HUES6 (cell line): Measurements from ENCODE around the gene NEGR1.

Source experiments
- H3K27ac ChIP-seq: 2 replicates; pipeline ENCODE4 v1.7.0; 2013; ENCODE audit warnings: low read depth, mild to moderate bottlenecking, low read length, inconsistent platforms
- H3K27me3 ChIP-seq: 2 replicates; pipeline ENCODE4 v1.6.1; 2013; ENCODE audit warnings: low read length; ENCODE audit not compliant: control insufficient read depth, insufficient read depth
- H3K36me3 ChIP-seq: 2 replicates; pipeline ENCODE4 v1.6.1; 2013; ENCODE audit warnings: low read length; ENCODE audit not compliant: control insufficient read depth, insufficient read depth
- H3K4me1 ChIP-seq: 2 replicates; pipeline ENCODE4 v1.6.1; 2013; ENCODE audit warnings: low read length; ENCODE audit not compliant: control insufficient read depth, insufficient read depth
- H3K4me3 ChIP-seq: 2 replicates; pipeline ENCODE4 v1.5.1; 2013; ENCODE audit warnings: low read depth, low read length
- H3K9ac ChIP-seq: one replicate; pipeline ENCODE4 v1.6.1; 2013; ENCODE audit warnings: mild to moderate bottlenecking, low read length
- H3K9me3 ChIP-seq: 2 replicates; pipeline ENCODE4 v1.6.1; 2013; ENCODE audit warnings: low read depth, low read length; ENCODE audit not compliant: control insufficient read depth, insufficient read depth

NEGR1 gene

GRCh38 chr1:71762514-71763255 lies 519.7 kb downstream of the NEGR1 start:
- no peak overlapping the region for H3K4me3 ChIP-seq
- no peaks in the 10 kb centered on the region for H3K36me3 ChIP-seq
- H3K9ac ChIP-seq = no peak overlapping the region
- no peaks in the 10 kb centered on the region for H3K27me3 ChIP-seq
- H3K4me1 ChIP-seq = no peaks in the 10 kb centered on the region
- no peak overlapping the region for H3K27ac ChIP-seq
- no peaks in the 10 kb centered on the region for H3K9me3 ChIP-seq

GRCh38 chr1:71755441-71755840 lies 526.9 kb downstream of the NEGR1 start:
- Histone ChIP-seq H3K4me1 (peaks cover 8% of the 10 kb centered on the region), H3K9me3 (no peaks in the 10 kb centered on the region), H3K9ac (no peak overlapping the region), H3K4me3 (no peak overlapping the region), H3K27ac (no peak overlapping the region), H3K27me3 (no peaks in the 10 kb centered on the region), H3K36me3 (no peaks in the 10 kb centered on the region)

- Histone ChIP-seq H3K27ac (no peak overlapping the region), H3K9ac (no peak overlapping the region), H3K9me3 (no peaks in the 10 kb centered on the region)
Observed at GRCh38 chr1:71753746-71754145, 528.6 kb downstream of the NEGR1 start.

GRCh38 chr1:71745326-71745725 lies 537.0 kb downstream of the NEGR1 start:
- H3K27me3 ChIP-seq = no peaks in the 10 kb centered on the region
- H3K9me3 ChIP-seq = no peaks in the 10 kb centered on the region
- H3K9ac ChIP-seq = no peak overlapping the region
- no peak overlapping the region for H3K4me3 ChIP-seq
- H3K36me3 ChIP-seq = no peaks in the 10 kb centered on the region
- no peak overlapping the region for H3K27ac ChIP-seq
- no peaks in the 10 kb centered on the region for H3K4me1 ChIP-seq

More at GRCh38 chr1:71753746-71754145, 528.6 kb downstream of the NEGR1 start:
- Histone ChIP-seq H3K36me3 (no peaks in the 10 kb centered on the region), H3K4me3 (no peak overlapping the region), H3K4me1 (peaks cover 8% of the 10 kb centered on the region), H3K27me3 (no peaks in the 10 kb centered on the region)

- Histone ChIP-seq H3K4me1 (no peaks in the 10 kb centered on the region), H3K27me3 (no peaks in the 10 kb centered on the region), H3K27ac (no peak overlapping the region)
Observed at GRCh38 chr1:71743862-71744261, 538.5 kb downstream of the NEGR1 start.

GRCh38 chr1:71738910-71739309 lies 543.4 kb downstream of the NEGR1 start:
- Histone ChIP-seq H3K9ac (no peak overlapping the region), H3K9me3 (no peaks in the 10 kb centered on the region), H3K27me3 (no peaks in the 10 kb centered on the region), H3K27ac (no peak overlapping the region), H3K36me3 (no peaks in the 10 kb centered on the region), H3K4me1 (peaks cover 18% of the 10 kb centered on the region), H3K4me3 (no peak overlapping the region)

More at GRCh38 chr1:71743862-71744261, 538.5 kb downstream of the NEGR1 start:
- Histone ChIP-seq H3K4me3 (no peak overlapping the region), H3K9ac (no peak overlapping the region), H3K36me3 (no peaks in the 10 kb centered on the region), H3K9me3 (no peaks in the 10 kb centered on the region)

- no peaks in the 10 kb centered on the region for H3K27me3 ChIP-seq
- H3K36me3 ChIP-seq = no peaks in the 10 kb centered on the region
- no peak overlapping the region for H3K9ac ChIP-seq
- H3K4me3 ChIP-seq = no peak overlapping the region
- H3K9me3 ChIP-seq = no peaks in the 10 kb centered on the region
- no peak overlapping the region for H3K27ac ChIP-seq
- H3K4me1 ChIP-seq = peaks cover 18% of the 10 kb centered on the region
Observed at GRCh38 chr1:71738256-71738655, 544.1 kb downstream of the NEGR1 start.

GRCh38 chr1:71737768-71738167 lies 544.6 kb downstream of the NEGR1 start:
- Histone ChIP-seq H3K4me3 (no peak overlapping the region), H3K27me3 (no peaks in the 10 kb centered on the region), H3K36me3 (no peaks in the 10 kb centered on the region), H3K9ac (no peak overlapping the region), H3K9me3 (no peaks in the 10 kb centered on the region), H3K4me1 (peaks cover 18% of the 10 kb centered on the region), H3K27ac (no peak overlapping the region)

GRCh38 chr1:71733121-71733520 lies 549.2 kb downstream of the NEGR1 start:
- Histone ChIP-seq H3K36me3 (no peaks in the 10 kb centered on the region), H3K9me3 (no peaks in the 10 kb centered on the region), H3K9ac (no peak overlapping the region), H3K4me3 (no peak overlapping the region), H3K4me1 (peaks cover 13% of the 10 kb centered on the region), H3K27ac (no peak overlapping the region), H3K27me3 (no peaks in the 10 kb centered on the region)

GRCh38 chr1:71721532-71721931 lies 560.8 kb downstream of the NEGR1 start:
- Histone ChIP-seq H3K27me3 (no peaks in the 10 kb centered on the region), H3K9me3 (no peaks in the 10 kb centered on the region), H3K4me1 (no peaks in the 10 kb centered on the region), H3K4me3 (no peak overlapping the region), H3K9ac (no peak overlapping the region), H3K36me3 (no peaks in the 10 kb centered on the region), H3K27ac (no peak overlapping the region)

GRCh38 chr1:71719330-71719729 lies 563.0 kb downstream of the NEGR1 start:
- Histone ChIP-seq H3K36me3 (no peaks in the 10 kb centered on the region), H3K9ac (no peak overlapping the region), H3K4me3 (no peak overlapping the region), H3K27ac (no peak overlapping the region), H3K9me3 (peaks cover 3% of the 10 kb centered on the region; the same call in 1 of the 2 replicates), H3K27me3 (no peaks in the 10 kb centered on the region), H3K4me1 (no peaks in the 10 kb centered on the region)
